SK-N-MC (cell line): ENCODE measurements around the gene LRRC28.

ENCODE experiments used
- EZH2 ChIP-seq: fragments of 200-600 bp; sonication (generic); IDR thresholded peaks from one replicate; pipeline ENCODE4 v1.6.1; 2017; ENCODE audit warnings: antibody characterized with exemption
- FOXP2 ChIP-seq: optimal IDR thresholded peaks from 2 replicates; pipeline ENCODE3; 2011; ENCODE audit warnings: mild to moderate bottlenecking, moderate library complexity; ENCODE audit not compliant: insufficient read depth; ENCODE audit errors: extremely low read length, control extremely low read depth
- POLR2AphosphoS5 ChIP-seq: IDR thresholded peaks from 2 replicates; pipeline ENCODE4 v1.6.1; 2012; ENCODE audit warnings: mild to moderate bottlenecking, low read depth, low read length, borderline replicate concordance

GRCh38 chr15:99232740-99233139, 18.5 kb upstream of the LRRC28 start:
- TF ChIP-seq EZH2 (no peak), FOXP2 (no peak), POLR2AphosphoS5 (no peak)
